Hematopoietic multipotent progenitor cell treated with erythropoietin and hydrocortisone succinate and interleukin-3 and kit ligand, for 8 days (in vitro differentiated cells): Measurements from ENCODE around the gene GABPA.

Experiments
- DNase-seq: peaks from one replicate; pipeline ENCODE4 v3.0.0-alpha.2; 2015

The GABPA gene

DNA sequence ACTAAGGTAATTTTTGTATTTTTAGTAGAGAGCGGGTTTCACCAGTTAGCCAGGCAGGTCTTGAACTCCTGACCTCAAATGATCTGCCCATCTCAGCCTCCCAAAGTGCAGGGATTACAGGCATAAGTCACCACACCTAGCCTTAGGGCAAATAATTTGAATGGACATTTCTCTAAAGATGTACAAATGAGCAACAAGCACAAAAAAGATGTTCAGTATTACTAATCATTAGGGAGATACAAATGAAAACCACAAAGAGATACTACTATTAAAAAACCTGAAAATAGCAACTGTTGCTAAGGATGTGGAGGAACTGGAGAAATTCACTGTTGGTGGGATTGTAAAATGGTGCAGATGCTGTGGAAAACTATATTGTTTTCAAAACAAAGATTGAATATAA lies 79.1 kb downstream of the GABPA start:
- DNase-seq: no peak

DNA sequence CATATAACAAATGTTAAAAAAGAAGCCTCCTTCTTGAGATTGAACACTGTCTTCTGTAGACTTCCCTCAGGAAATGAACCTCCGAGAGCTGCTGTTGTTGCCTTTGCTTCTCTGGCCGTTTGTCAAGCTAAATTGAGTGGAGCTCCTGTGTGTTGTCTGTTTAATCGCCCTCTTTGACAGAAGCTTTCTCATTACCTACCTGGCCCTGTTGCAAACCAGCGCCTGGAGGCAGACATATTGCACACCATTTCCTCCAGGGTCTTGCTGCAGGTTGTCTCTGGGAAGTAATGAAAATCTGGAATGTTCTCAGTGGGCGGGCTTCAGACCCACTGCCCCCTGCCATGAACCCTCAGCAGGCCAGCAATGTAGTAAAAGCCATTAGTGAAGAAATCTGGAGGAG lies 83.3 kb downstream of the GABPA start:
- no peak for DNase-seq

DNA sequence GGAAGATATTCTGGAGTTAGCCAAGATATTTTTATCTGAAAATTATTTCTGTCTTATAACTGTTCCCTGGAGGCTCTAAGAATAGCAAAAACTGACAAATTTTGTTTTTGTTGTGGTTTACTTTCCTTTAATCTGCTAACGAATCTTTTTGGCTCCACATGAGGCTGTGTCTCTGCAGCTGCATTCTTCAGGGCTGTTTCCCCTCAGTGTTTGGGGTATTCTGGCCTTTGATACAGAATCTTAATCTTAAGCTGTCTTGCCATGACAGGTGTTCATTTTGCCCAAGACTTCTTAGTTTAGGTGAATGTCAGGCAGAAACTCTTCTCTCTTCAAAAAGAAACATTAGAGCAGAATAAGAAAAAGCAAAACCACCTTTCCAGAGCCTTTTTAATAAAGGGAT lies 83.8 kb downstream of the GABPA start:
- DNase-seq: no peak
